ENCODE measurements around the gene PLEKHS1.

GRCh38 chr10:113718969-113719822, 32.3 kb upstream of the PLEKHS1 start:
- TF ChIP-seq CTBP1 (IDR thresholded peaks at IDR 0.05; ENCODE audit: borderline replicate concordance) (no peak), FOXK2 (IDR thresholded peaks at IDR 0.05) (no peak), SP1 (IDR thresholded peaks at IDR 0.05) (no peak), PKNOX1 (IDR thresholded peaks at IDR 0.05) (no peak)

Measured in HEK293T (cell line).